H1 (cell line): Measurements from ENCODE around the gene FOSL2. TPM values are rescaled to one million over a fixed set of nuclear protein-coding genes. Genes with fewer than 3 reads are reported as not detected.

Source experiments
- BACH1 ChIP-seq: IDR thresholded peaks from 2 replicates; pipeline ENCODE4 v1.6.1; 2012; ENCODE audit warnings: low read length, improper control_type of control experiment
- CHD1 ChIP-seq: IDR thresholded peaks from 2 replicates; pipeline ENCODE4 v1.6.1; 2012; ENCODE audit warnings: low read depth, low read length, improper control_type of control experiment
- CHD2 ChIP-seq: IDR thresholded peaks from 2 replicates; pipeline ENCODE4 v1.6.1; 2012; ENCODE audit warnings: low read length, improper control_type of control experiment
- EGR1 ChIP-seq: IDR thresholded peaks from 2 replicates; pipeline ENCODE4 v1.6.1; 2011; ENCODE audit warnings: low read depth, low read length, borderline replicate concordance
- GABPA ChIP-seq: IDR thresholded peaks from 2 replicates; pipeline ENCODE4 v1.6.1; 2011; ENCODE audit warnings: mild to moderate bottlenecking, low read length, moderate library complexity, borderline replicate concordance; ENCODE audit not compliant: insufficient read depth
- RAD21 ChIP-seq, 2 experiments: IDR thresholded peaks in 1 of 2; conservative IDR thresholded peaks in 1 of 2; 2 replicates each; pipeline ENCODE4 v1.6.1; 2011; ENCODE audit warnings: low read depth in 2 of 2, low read length in 2 of 2, improper control_type of control experiment in 1 of 2, inconsistent platforms in 1 of 2, mild to moderate bottlenecking in 1 of 2, moderate library complexity in 1 of 2
- SIRT6 ChIP-seq: IDR thresholded peaks from one replicate; pipeline ENCODE4 v1.7.1; 2012; ENCODE audit warnings: low read length, inconsistent platforms
- TEAD4 ChIP-seq: IDR thresholded peaks from 2 replicates; pipeline ENCODE4 v1.6.1; 2012; ENCODE audit warnings: low read depth, low read length, inconsistent platforms, mixed read lengths
- polyA plus RNA-seq, 7 experiments: library from polyadenylated mRNA; depleted of rRNA in 3 of 7; stranded (reverse) in 5 of 7; unstranded in 2 of 7; fragments of >200 nt in 5 of 7; fragments of 200-250 nt in 2 of 7; gene quantifications; 1 replicate in 5 of 7; 2 replicates in 1 of 7; 4 replicates in 1 of 7; pipeline versions ENCODE4 v1.2.1 to v1.2.3, GENCODE V29; 2011 to 2013; ENCODE audit warnings: missing spikeins in 2 of 7, mixed read lengths in 2 of 7
- small RNA-seq: library from polyadenylated mRNA; stranded (forward); fragments of <200 nt; extraction: miRNeasy Mini kit (QIAGEN cat#:217004); gene quantifications from one replicate; pipeline ENCODE3, GENCODE V24; 2013; ENCODE audit not compliant: insufficient read depth
- total RNA-seq: library from RNA; stranded (reverse); fragmentation: NEBNext Ultra II Directional; extraction: Animal tissue kit (Norgen Biotek cat#: 25700); gene quantifications from 2 replicates; pipeline ENCODE4 v1.2.1, GENCODE V29; 2021

FOSL2 gene
- total and polyA plus RNA-seq, 2 of the 8 experiments (the other 6 are each of a cell fraction or from before 2014, with no cell fraction given), result 1.5 to 4.5 TPM

- TF ChIP-seq BACH1 (no peak), CHD1 (no peak), GABPA (no peak), TEAD4 (no peak), RAD21 (IDR thresholded peaks at IDR 0.05 in 1 of 2, conservative IDR thresholded peaks at IDR 0.05 in 1 of 2; ENCODE audit: low read depth in 2 of 2, low read length in 2 of 2) (no peak), CHD2 (no peak), EGR1 (no peak), SIRT6 (no peak)
Observed at GRCh38 chr2:28465148-28465885, 72.7 kb downstream of the FOSL2 start (continued).

Small RNA genes lying within 50 kb of the gene (small RNA-seq; reads per million reads assigned to genes)
- gene AC104695.3 (not detected), gene SNRPGP7 (not detected)

Other genes starting within 250 kb of the FOSL2 start
- 0.15 and 0.20 TPM in 2 replicates for gene PLB1, start 103.2 kb downstream of the FOSL2 start, total RNA-seq
- 0.08 and 0.36 TPM in 2 replicates for gene PLB1, start 103.2 kb downstream of the FOSL2 start, polyA plus RNA-seq (2011; rRNA removed)